RWPE1 (cell line): Measurements from ENCODE around the gene MATK.

Experiments
- CTCF ChIA-PET: fragments of 350-600 bp; sonication (Branson Sonifier 250); formaldehyde crosslinking; extraction: SDS; loops from one replicate; lab custom pipeline; 2021; lab: Yijun Ruan, JAX
- POLR2A ChIA-PET: fragments of 400-600 bp; formaldehyde crosslinking; extraction: SDS; loops from one replicate; lab custom pipeline; 2020; ENCODE audit warnings: antibody characterized with exemption; ENCODE audit not compliant: low non-redundant PET; lab: Yijun Ruan, JAX
- DNase-seq: peaks from one replicate; pipeline ENCODE4 v3.0.0; 2012; ENCODE audit warnings: low spot score
- H3K27ac ChIP-seq: fragments of 450-650 bp; 2 replicates; pipeline ENCODE4 v1.5.1; 2017
- CTCF ChIP-seq: fragments of 450-650 bp; conservative IDR thresholded peaks from 2 replicates; pipeline ENCODE4 v1.5.1; 2017; ENCODE audit warnings: low read depth, mild to moderate bottlenecking

Gene MATK

GRCh38 chr19:3822683-3823349 is 36.6 kb upstream of the MATK start:
- no peak overlapping the region for H3K27ac ChIP-seq
- POLR2A ChIA-PET = no interaction called here
- no peak for DNase-seq
- CTCF ChIA-PET = interaction anchor here (0.6 to 1.5 kb wide), 3 partner anchors 9 to 110 kb away, joined by 3 to 4 read pairs (median 3); no protein-coding TSS in a partner anchor
- no peak for TF ChIP-seq CTCF

DNA sequence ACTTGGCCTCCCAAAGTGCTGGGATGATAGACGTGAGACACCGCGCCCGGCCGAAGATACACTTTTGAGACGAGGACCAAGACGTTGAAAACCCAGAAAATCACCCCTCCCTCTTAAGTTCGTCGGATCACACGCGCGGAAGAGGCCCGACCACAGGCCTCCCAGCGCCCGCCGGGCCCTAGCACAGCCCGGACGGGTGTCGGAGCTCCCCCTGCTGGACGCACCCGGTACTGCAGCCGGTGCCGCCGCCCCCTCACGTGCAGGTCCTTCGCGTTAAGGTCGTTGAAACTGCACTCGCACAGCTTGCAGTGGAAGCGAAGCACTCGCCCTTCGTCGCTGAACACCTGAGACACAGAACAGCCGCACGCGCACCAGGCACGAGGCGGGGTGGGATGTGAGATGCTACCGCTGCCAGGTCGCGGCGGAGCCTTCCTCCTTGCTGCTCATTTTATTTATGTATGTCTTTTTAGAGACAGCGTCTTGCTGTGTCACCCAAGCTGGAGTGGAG is 35.7 kb upstream of the MATK start:
- H3K27ac ChIP-seq = no peak overlapping the region
- ChIA-PET POLR2A (interaction anchor here (0.5 kb wide), 1 partner anchor 649 kb away, joined by 3 read pairs; no protein-coding TSS in a partner anchor), CTCF (interaction anchor here (0.5 to 1.5 kb wide), 8 partner anchors 10 to 311 kb away, joined by 3 to 4 read pairs (median 3); no protein-coding TSS in a partner anchor)
- peak; percentile 23 for DNase-seq
- TF ChIP-seq CTCF = peak; percentile 91

DNA sequence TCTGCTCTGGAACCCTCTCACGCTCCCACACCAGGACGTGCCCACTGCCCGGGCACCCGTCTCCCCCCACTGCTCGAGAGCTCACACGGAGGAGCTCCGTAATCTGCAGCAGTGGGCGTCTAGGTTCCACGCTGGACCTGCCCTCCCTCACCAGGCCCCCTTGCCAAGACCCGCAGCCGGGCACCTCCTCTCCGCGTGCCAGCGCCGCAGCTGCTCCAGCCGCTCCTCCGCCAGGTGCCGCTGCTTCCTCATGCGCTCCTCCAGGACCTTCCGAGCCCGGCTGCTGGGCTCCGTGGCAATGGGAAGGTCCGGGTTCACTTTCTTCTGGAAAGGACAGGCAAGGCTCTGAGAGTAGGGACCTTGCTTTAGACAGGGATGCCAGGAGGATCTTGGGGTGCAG is 35.0 kb upstream of the MATK start:
- DNase-seq = no peak
- POLR2A ChIA-PET = no interaction called here
- no peak for TF ChIP-seq CTCF
- H3K27ac ChIP-seq = no peak overlapping the region
- CTCF ChIA-PET = interaction anchor here (0.6 kb wide), 2 partner anchors 19 to 37 kb away, joined by 3 to 5 read pairs; no protein-coding TSS in a partner anchor

DNA sequence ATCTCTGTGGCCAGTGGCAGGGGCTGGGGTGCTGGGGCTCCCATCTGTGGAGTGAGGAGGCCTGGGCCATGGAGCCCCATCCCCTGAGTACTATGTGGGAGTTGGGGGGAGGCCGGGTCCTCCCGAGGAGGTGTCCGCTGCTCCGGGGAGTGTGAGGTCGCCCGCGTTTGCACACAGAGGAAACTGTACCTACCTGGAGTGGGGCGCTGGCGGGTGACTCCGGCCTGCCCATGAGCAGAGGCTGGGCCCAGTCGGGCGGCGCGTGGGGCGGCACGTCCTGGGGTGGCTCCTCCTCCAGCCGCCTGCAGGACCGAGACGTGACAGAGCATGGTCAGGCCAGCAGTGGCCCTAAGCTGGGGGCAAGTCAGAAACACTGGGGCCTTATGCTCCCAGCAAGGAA is 33.8 kb upstream of the MATK start:
- TF ChIP-seq CTCF = no peak
- DNase-seq = no peak
- no peak overlapping the region for H3K27ac ChIP-seq
- CTCF ChIA-PET = no interaction called here
- POLR2A ChIA-PET = no interaction called here

DNA sequence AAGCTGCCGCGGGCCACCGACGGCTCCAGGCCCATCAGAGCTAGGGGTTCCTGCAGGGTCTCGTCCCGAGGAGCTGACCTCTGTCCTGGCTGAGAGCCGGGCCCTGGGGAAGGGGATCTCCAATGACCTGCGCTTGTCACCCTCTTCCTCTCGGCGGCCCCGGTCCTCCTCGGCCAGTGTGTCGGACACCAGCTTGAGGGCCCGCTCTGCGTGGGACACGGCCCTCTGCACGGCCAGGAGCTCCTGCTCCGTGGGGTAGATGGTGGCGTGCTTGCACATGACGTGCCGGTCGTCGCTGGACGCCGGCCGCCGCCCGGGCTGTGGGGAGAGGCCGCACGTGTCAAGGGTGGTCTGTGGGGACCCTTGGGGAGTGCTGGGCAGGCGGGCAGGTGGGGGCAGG is 32.7 kb upstream of the MATK start:
- ChIA-PET POLR2A (no interaction called here), CTCF (interaction anchor here (1.4 kb wide), 1 partner anchor 30 kb away, joined by 5 read pairs; no protein-coding TSS in a partner anchor)

GRCh38 chr19:3818466-3818865 is 32.3 kb upstream of the MATK start:
- ChIA-PET CTCF (interaction anchor here (1.4 kb wide), 1 partner anchor 31 kb away, joined by 5 read pairs; no protein-coding TSS in a partner anchor), POLR2A (no interaction called here)
- H3K27ac ChIP-seq = no peak overlapping the region
- no peak for TF ChIP-seq CTCF
- peak; percentile 20 for DNase-seq

More for the DNA sequence above, 32.7 kb upstream of the MATK start:
- DNase-seq = no peak
- H3K27ac ChIP-seq = no peak overlapping the region
- TF ChIP-seq CTCF = no peak
